Measurements from ENCODE around the gene EYA2.

The EYA2 gene

GRCh38 chr20:46998477-46999240, 104.0 kb downstream of the EYA2 start:
- no peak for DNase-seq (ENCODE audit: low read depth)
- no peak overlapping the region for H3K4me3 ChIP-seq (ENCODE audit: low read depth, low read length)
- TF ChIP-seq, protein P1, sequence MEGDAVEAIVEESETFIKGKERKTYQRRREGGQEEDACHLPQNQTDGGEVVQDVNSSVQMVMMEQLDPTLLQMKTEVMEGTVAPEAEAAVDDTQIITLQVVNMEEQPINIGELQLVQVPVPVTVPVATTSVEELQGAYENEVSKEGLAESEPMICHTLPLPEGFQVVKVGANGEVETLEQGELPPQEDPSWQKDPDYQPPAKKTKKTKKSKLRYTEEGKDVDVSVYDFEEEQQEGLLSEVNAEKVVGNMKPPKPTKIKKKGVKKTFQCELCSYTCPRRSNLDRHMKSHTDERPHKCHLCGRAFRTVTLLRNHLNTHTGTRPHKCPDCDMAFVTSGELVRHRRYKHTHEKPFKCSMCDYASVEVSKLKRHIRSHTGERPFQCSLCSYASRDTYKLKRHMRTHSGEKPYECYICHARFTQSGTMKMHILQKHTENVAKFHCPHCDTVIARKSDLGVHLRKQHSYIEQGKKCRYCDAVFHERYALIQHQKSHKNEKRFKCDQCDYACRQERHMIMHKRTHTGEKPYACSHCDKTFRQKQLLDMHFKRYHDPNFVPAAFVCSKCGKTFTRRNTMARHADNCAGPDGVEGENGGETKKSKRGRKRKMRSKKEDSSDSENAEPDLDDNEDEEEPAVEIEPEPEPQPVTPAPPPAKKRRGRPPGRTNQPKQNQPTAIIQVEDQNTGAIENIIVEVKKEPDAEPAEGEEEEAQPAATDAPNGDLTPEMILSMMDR (conservative IDR thresholded peaks at IDR 0.05; ENCODE audit: low read depth, low read length) = no peak

DNA sequence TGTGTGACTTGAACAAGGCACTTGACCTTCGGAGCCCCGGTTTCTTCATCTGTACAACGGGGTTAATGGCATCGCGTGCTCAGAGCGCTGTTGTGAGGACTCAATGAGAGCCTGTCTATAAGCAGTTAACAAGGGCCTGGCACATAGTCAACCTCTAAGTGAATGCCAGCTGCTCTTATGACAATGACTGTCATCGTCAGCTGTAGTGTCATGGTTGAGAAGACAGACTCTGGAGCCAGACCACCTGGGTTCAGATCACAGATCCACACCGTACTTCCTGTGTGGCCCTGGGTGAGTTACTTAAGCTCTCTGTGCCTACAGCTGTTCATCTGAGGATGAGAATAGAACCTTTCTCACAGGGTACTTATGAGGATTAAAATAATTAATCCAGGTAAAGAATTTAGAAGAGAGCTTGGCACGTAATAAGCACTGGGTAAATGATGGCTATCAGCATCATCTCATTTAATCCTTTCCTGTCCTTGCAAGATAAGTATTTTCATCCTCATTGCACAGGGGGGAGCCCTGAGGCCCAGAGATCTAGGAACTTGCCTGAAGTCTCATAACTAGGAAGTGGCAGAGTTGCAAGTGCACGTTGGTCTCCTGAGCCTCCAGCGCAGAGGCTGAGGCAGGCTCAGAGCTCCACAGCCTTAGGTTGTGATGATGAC, 105.3 kb downstream of the EYA2 start:
- DNase-seq (ENCODE audit: low read depth) = no peak
- no peak overlapping the region for H3K4me3 ChIP-seq (ENCODE audit: low read depth, low read length)
- TF ChIP-seq, protein P1 (conservative IDR thresholded peaks at IDR 0.05; ENCODE audit: low read depth, low read length) = no peak

GRCh38 chr20:47003223-47003622, 108.6 kb downstream of the EYA2 start:
- TF ChIP-seq, protein P1 (conservative IDR thresholded peaks at IDR 0.05; ENCODE audit: low read depth, low read length) = no peak
- no peak for DNase-seq (ENCODE audit: low read depth)

GRCh38 chr20:47004179-47004578, 109.5 kb downstream of the EYA2 start:
- H3K4me3 ChIP-seq (ENCODE audit: low read depth, low read length) = no peak overlapping the region
- DNase-seq (ENCODE audit: low read depth) = no peak
- TF ChIP-seq, protein P1 (conservative IDR thresholded peaks at IDR 0.05; ENCODE audit: low read depth, low read length) = no peak

More at GRCh38 chr20:47003223-47003622, 108.6 kb downstream of the EYA2 start:
- H3K4me3 ChIP-seq (ENCODE audit: low read depth, low read length) = no peak overlapping the region

DNA sequence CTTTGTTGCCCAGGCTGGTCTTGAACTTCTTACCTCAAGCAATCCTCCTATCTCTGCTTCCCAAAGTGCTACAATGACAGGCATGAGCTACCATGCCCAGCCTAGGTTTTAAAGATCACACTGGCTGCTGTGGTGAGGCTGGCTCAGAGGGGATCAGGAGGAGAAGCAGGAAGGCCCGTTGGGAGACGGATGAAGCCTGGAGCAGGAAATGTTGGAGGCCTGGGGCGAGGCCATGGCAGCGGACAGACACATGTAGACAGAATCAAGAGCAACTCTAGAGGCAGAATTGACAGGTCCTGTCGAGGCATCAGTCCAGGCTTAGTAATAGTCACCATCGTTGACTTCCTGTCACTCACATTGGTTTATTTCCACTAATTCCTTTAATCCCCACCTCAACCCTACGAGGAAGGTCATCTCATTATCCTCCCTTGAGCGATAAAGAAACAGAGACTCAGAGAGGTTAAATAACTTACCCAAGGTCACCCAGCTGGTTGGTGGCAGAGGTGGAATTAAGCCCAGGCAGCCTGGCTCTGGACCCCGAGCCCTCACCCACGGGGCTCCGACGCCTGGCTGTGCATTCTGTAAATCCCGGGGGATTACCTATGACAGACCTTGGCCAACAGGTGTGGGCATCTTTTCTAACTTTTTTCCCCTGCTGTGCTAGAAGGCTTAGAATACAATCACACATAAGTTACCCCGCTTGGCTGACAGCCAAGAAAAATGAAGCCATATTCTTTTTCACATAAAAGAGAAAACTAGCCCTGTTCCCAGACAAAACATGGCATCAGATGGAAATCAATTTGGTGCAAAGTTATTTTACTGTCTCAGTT, 113.4 kb downstream of the EYA2 start:
- H3K4me3 ChIP-seq (ENCODE audit: low read depth, low read length) = no peak overlapping the region
- no peak for DNase-seq (ENCODE audit: low read depth)
- TF ChIP-seq, protein P1 (conservative IDR thresholded peaks at IDR 0.05; ENCODE audit: low read depth, low read length) = no peak

DNA sequence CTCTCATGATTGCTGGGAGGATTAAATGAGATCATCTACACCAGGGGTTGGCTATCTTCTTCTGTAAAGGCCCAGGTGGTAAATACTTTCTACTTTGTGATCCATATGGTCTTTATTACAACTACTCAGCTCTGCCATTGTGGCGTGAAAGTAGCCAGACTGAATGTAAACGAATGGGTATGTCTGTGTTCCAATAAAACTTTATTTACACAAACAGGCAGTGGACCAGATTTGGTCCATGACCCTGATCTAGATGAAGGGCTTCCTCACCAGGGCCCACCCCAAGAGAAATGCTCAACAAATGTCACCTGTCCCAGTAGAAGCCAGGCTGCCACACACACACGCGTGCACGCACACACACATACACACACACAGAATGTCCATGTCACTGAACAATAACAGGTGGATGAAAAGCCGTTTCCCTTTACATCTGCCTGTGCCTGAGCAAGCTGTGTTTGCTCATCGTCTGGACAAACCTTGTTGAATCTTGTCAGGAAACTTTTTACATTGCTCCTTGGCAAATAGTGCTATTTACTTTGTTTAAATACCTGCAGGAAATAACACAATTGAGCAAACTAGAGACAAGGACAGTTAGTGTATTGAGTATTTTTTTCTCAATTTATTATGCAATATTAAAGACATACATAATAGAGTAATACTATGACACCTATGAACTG, 114.3 kb downstream of the EYA2 start:
- DNase-seq (ENCODE audit: low read depth) = no peak
- TF ChIP-seq, protein P1 (conservative IDR thresholded peaks at IDR 0.05; ENCODE audit: low read depth, low read length) = no peak
- no peak overlapping the region for H3K4me3 ChIP-seq (ENCODE audit: low read depth, low read length)
